Tibial nerve (tissue), 3 donors: ENCODE measurements around the gene SCRG1.

Source experiments
- POLR2A ChIP-seq, 2 donors: fragments of 450-650 bp; IDR thresholded peaks; one replicate each; pipeline ENCODE4 v1.6.1; 2017; ENCODE audit warnings: antibody characterized with exemption in 2 of 2, mild to moderate bottlenecking in 2 of 2, moderate library complexity in 2 of 2
- TF ChIP-seq, protein P1 (sequence below), 5 experiments: fragments of 200-600 bp in 3 of 5; fragments of 450-650 bp in 2 of 5; sonication (generic) in 3 of 5; IDR thresholded peaks; one replicate each; pipeline ENCODE4 v1.5.1; 2016 to 2019; ENCODE audit warnings: antibody characterized with exemption in 5 of 5, mild to moderate bottlenecking in 3 of 5, moderate library complexity in 2 of 5

DNA sequence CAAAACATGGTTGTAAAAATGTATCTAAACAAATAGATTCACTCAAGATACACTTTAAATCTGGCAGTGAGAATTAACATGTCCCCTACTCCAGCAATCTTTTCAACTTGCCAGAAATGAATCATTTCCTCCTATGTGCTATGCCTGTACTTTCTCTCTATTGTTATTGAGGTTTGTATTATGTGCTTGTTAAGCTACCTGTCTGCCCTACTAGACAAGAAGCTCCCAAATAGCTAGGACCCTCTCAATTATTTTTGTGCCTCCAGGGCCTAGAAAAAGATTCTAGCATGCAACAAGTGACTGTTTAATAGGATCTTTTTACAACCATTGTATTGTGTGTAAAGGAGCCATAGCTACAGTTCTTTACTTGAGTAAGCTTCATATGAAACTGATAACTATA is 31.6 kb downstream of the SCRG1 start:
- TF ChIP-seq POLR2A (IDR thresholded peaks at IDR 0.05): no peak
- TF ChIP-seq, protein P1, sequence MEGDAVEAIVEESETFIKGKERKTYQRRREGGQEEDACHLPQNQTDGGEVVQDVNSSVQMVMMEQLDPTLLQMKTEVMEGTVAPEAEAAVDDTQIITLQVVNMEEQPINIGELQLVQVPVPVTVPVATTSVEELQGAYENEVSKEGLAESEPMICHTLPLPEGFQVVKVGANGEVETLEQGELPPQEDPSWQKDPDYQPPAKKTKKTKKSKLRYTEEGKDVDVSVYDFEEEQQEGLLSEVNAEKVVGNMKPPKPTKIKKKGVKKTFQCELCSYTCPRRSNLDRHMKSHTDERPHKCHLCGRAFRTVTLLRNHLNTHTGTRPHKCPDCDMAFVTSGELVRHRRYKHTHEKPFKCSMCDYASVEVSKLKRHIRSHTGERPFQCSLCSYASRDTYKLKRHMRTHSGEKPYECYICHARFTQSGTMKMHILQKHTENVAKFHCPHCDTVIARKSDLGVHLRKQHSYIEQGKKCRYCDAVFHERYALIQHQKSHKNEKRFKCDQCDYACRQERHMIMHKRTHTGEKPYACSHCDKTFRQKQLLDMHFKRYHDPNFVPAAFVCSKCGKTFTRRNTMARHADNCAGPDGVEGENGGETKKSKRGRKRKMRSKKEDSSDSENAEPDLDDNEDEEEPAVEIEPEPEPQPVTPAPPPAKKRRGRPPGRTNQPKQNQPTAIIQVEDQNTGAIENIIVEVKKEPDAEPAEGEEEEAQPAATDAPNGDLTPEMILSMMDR (IDR thresholded peaks at IDR 0.05): no peak
